Colonic mucosa (tissue), 4 donors: ENCODE results near the gene DDX20. TPM values are rescaled to one million over a fixed set of nuclear protein-coding genes. Genes with fewer than 3 reads are reported as not detected.

Experiments used
- DNase-seq: peaks from one replicate; pipeline ENCODE4 v3.0.0-alpha.2; 2020
- H3K27ac ChIP-seq: fragments of 200-600 bp; one replicate; pipeline ENCODE4 v1.8.0; 2021
- H3K27me3 ChIP-seq: fragments of 200-600 bp; one replicate; pipeline ENCODE4 v1.8.0; 2021
- H3K36me3 ChIP-seq: fragments of 200-600 bp; one replicate; pipeline ENCODE4 v1.8.0; 2021
- H3K4me1 ChIP-seq: fragments of 200-600 bp; one replicate; pipeline ENCODE4 v1.8.0; 2021; ENCODE audit warnings: mild to moderate bottlenecking
- H3K4me3 ChIP-seq: fragments of 200-600 bp; one replicate; pipeline ENCODE4 v1.8.0; 2021
- H3K9ac ChIP-seq, 2 donors: one replicate each; pipeline ENCODE4 v1.7.0; 2013; ENCODE audit warnings: control low read depth in 2 of 2, low read depth in 2 of 2, low read length in 2 of 2
- H3K9me3 ChIP-seq: fragments of 200-600 bp; one replicate; pipeline ENCODE4 v1.8.0; 2021
- intact Hi-C: fragments of 100-400 bp; cut with DNase I; formaldehyde crosslinking; loops from one replicate; pipeline ENCODE4 v1.14.1; 2022
- total RNA-seq, 2 donors: library from RNA; stranded (reverse); fragmentation: NEBNext Ultra II Directional in 1 of 2; extraction: Animal tissue kit (Norgen Biotek cat#: 25700) in 1 of 2; gene quantifications; one replicate each; pipeline ENCODE4 v1.2.1, GENCODE V29; 2021
- TF ChIP-seq, protein P1 (sequence below): fragments of 200-600 bp; IDR thresholded peaks from one replicate; pipeline ENCODE4 v1.8.0; 2022; ENCODE audit warnings: antibody characterized with exemption, mild to moderate bottlenecking
- donor health status: healthy.
- donor health status: DM: no; HTN: no; CAD: no.
- donor health status: DM: no; HTN: no; CAD: no.

Gene DDX20
- total RNA-seq, 2 donors from 2014 or later = 9.6 to 11.5 TPM

DNA sequence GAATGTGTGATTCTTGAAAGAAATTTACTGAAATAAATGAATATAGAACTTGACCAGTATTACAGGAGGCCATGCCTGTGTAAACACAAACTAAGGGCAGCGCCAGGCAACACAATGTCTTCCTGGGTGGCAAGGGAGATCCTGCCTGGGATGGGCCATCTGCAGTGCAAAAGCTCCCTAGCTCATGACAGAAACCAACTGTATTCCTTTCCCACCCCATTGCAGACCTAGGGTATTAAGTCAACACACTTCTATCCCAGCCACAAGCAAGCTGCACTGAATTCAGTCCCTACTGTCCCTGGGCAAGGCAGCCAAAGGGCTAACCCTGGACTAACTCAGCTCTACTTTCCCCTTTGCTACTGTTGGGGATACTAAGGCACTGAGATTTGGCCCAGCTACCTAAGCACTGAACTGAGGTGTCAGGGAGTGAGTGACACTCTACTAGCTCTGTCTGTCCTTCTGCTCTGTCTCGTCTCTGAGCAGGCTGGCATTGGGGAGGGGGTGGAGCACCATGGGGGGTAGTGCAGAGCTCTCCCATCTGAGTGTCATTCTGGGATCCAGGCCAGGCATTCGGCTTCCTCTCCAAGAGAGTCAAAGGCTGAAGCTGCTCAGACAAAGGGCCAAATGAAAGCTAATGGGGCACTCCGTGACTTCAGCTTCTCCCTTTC, 19.0 kb upstream of the DDX20 start:
- no peak for DNase-seq
- Histone ChIP-seq H3K36me3 (no peaks in the 10 kb centered on the region), H3K9ac (no peak overlapping the region), H3K4me3 (no peak overlapping the region), H3K27ac (no peak overlapping the region), H3K4me1 (peaks cover 5% of the 10 kb centered on the region), H3K27me3 (no peaks in the 10 kb centered on the region), H3K9me3 (no peaks in the 10 kb centered on the region)
- intact Hi-C loops = no loop called here
- TF ChIP-seq, protein P1, sequence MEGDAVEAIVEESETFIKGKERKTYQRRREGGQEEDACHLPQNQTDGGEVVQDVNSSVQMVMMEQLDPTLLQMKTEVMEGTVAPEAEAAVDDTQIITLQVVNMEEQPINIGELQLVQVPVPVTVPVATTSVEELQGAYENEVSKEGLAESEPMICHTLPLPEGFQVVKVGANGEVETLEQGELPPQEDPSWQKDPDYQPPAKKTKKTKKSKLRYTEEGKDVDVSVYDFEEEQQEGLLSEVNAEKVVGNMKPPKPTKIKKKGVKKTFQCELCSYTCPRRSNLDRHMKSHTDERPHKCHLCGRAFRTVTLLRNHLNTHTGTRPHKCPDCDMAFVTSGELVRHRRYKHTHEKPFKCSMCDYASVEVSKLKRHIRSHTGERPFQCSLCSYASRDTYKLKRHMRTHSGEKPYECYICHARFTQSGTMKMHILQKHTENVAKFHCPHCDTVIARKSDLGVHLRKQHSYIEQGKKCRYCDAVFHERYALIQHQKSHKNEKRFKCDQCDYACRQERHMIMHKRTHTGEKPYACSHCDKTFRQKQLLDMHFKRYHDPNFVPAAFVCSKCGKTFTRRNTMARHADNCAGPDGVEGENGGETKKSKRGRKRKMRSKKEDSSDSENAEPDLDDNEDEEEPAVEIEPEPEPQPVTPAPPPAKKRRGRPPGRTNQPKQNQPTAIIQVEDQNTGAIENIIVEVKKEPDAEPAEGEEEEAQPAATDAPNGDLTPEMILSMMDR = no peak

DNA sequence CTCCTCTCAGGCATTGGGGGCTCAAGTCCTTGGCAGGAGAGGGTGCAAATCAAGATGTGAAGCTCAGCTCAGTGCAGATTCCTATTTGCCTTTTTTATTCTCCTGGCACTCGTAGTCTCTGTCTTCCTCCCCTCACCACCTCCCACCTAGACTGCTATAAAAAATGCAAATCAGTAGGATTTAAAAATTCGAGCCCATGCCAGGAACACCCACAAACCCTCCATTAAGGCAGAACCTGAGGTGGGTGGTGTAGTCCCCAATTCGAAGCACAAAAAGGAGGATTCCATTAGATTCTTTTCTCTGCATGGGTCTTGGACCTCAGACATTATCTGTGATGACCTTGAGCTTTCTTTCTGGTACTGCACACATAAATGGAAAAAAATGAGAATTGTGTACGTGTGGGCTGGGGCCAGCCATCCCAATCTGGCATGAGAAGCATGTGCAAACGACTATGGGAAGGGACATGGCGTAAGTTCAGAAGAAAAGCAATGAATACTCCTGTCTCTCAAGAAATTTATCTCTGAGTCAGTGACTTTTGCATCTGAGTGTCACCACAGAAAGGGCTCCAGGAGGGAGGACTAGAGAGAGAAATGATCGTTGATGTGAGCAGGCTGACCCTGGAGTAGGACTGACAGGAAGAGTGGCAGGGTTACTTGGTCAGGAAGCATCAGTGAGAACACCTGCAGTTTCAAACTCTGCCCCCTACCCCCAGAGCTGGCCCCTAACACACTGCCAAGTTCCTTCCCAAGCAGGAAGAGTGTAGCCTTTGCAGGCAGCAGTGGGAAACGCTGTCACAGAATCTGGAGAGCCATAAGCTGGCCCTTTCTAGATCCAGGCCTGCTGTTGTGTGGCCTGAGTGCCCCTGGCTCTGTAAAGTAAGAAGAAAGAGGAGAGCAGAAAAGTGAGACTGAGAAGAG, 18.2 kb upstream of the DDX20 start:
- Histone ChIP-seq H3K9ac (peak overlapping the region; percentile 81 to 89), H3K4me3 (peak overlapping the region; percentile 58), H3K27ac (no peak overlapping the region), H3K36me3 (no peaks in the 10 kb centered on the region), H3K9me3 (no peaks in the 10 kb centered on the region), H3K27me3 (no peaks in the 10 kb centered on the region), H3K4me1 (peaks cover 5% of the 10 kb centered on the region)
- TF ChIP-seq, protein P1 = no peak
- intact Hi-C loops = no loop called here
- no peak for DNase-seq

- H3K4me1 ChIP-seq = peaks cover 5% of the 10 kb centered on the region
Measured at GRCh38 chr1:111738133-111738435, 17.6 kb upstream of the DDX20 start.

GRCh38 chr1:111738436-111739193, 17.1 kb upstream of the DDX20 start:
- H3K4me1 ChIP-seq = peaks cover 5% of the 10 kb centered on the region
- H3K4me3 ChIP-seq = peak overlapping the region; percentile 58
- H3K9me3 ChIP-seq = no peaks in the 10 kb centered on the region
- intact Hi-C loops = no loop called here
- H3K27me3 ChIP-seq = no peaks in the 10 kb centered on the region
- DNase-seq = peak; percentile 65
- H3K36me3 ChIP-seq = no peaks in the 10 kb centered on the region
- H3K9ac ChIP-seq = peak overlapping the region; percentile 81 to 89
- H3K27ac ChIP-seq = peak overlapping the region; percentile 90
- TF ChIP-seq, protein P1 = no peak

More at GRCh38 chr1:111738133-111738435, 17.6 kb upstream of the DDX20 start:
- TF ChIP-seq, protein P1 = no peak
- Histone ChIP-seq H3K4me3 (peak overlapping the region; percentile 58), H3K27me3 (no peaks in the 10 kb centered on the region), H3K9me3 (no peaks in the 10 kb centered on the region), H3K27ac (no peak overlapping the region), H3K9ac (peak overlapping the region; percentile 81 to 89), H3K36me3 (no peaks in the 10 kb centered on the region)
- intact Hi-C loops = no loop called here
- DNase-seq = no peak

GRCh38 chr1:111739194-111739924, 16.3 kb upstream of the DDX20 start, which contains the start of gene INKA2:
Gene INKA2, minus strand, starts transcription at chr1:111739395. Its CDS starts 153 bp downstream, at chr1:111739242.
- peak within 1 kb of the TSS; percentile 58 for H3K4me3 ChIP-seq
- intact Hi-C loops = no loop called here
- TF ChIP-seq, protein P1 = no peak
- no peaks in the 10 kb centered on the region for H3K27me3 ChIP-seq
- H3K4me1 ChIP-seq = peaks cover 5% of the 10 kb centered on the region
- no peaks in the 10 kb centered on the region for H3K36me3 ChIP-seq
- no peaks in the 10 kb centered on the region for H3K9me3 ChIP-seq
- DNase-seq = peak; percentile 94
- H3K27ac ChIP-seq = peak within 1 kb of the TSS; percentile 90
- H3K9ac ChIP-seq = peak within 1 kb of the TSS; percentile 81 to 89
